Bronchus fibroblast of lung (primary cell): ENCODE measurements around the gene COQ7. TPM values are rescaled to one million over a fixed set of nuclear protein-coding genes. Genes with fewer than 3 reads are reported as not detected.

Experiments used
- total RNA-seq: library from RNA; depleted of rRNA; stranded (reverse); fragments of >200 nt; gene quantifications from 2 replicates; pipeline ENCODE4 v1.2.3, GENCODE V29; 2015

COQ7 gene
- total RNA-seq, result 6.9 and 16.8 TPM in 2 replicates

GRCh38 chr16:19067349-19068236 lies at the start of gene COQ7:
TSS of gene COQ7 (plus strand) at chr16:19067614. CDS start at chr16:19067665, 51 bp downstream.

GRCh38 chr16:19113577-19114358 lies 46.4 kb downstream of the COQ7 start, which contains the start of gene ITPRIPL2:
TSS of gene ITPRIPL2 (plus strand) at chr16:19113964. CDS start at chr16:19114462, 498 bp downstream.

Other genes with a start within 250 kb of the COQ7 start
- 12.3 and 16.1 TPM in 2 replicates for gene SMG1, start 141.2 kb upstream of the COQ7 start, total RNA-seq
- 0.15 and 0.34 TPM in 2 replicates for gene TMC7, start 83.7 kb upstream of the COQ7 start, total RNA-seq
- 14.4 and 18.8 TPM in 2 replicates for gene ITPRIPL2, start 46.4 kb downstream of the COQ7 start, total RNA-seq
- 0.30 and 0.84 TPM in 2 replicates for gene SYT17, start 100.6 kb downstream of the COQ7 start, total RNA-seq
- not detected in 2 replicates for gene CLEC19A, start 218.1 kb downstream of the COQ7 start, total RNA-seq